H1 (cell line): ENCODE measurements around the gene DIPK1B. TPM values are rescaled to one million over a fixed set of nuclear protein-coding genes. Genes with fewer than 3 reads are reported as not detected.

ENCODE experiments used
- CTCF ChIA-PET: fragments of 300-600 bp; sonication (Branson Sonifier 250); formaldehyde crosslinking; loops from one replicate; lab custom pipeline; 2021; ENCODE audit not compliant: partially characterized antibody; lab: Charles Lee
- POLR2A ChIA-PET: fragments of 300-600 bp; sonication (Branson Sonifier 250); formaldehyde crosslinking; loops from one replicate; lab custom pipeline; 2021; ENCODE audit warnings: inconsistent platforms; ENCODE audit not compliant: partially characterized antibody; lab: Charles Lee
- DNase-seq, 2 experiments: peaks; one replicate each; pipeline versions ENCODE4 v3.0.0 to v3.0.0-alpha.2; 2010 to 2022; ENCODE audit warnings: low spot score in 2 of 2, low read depth in 1 of 2, mixed read lengths in 1 of 2
- FAIRE-seq: peaks from 2 replicates; lab custom pipeline; 2011; peaks lifted over from hg19 to GRCh38; lab: Jason Lieb, UNC
- H2AFZ ChIP-seq: 2 replicates; pipeline ENCODE4 v1.8.1; 2012; ENCODE audit warnings: low read length, inconsistent platforms
- H2AK5ac ChIP-seq: 2 replicates; pipeline ENCODE4 v1.6.1; 2013; ENCODE audit warnings: low read depth, low read length
- H2BK120ac ChIP-seq: replicated peaks from 2 replicates; pipeline ENCODE3; 2013; ENCODE audit warnings: low read depth, low read length, inconsistent platforms
- H2BK12ac ChIP-seq: 2 replicates; pipeline ENCODE4 v1.6.1; 2013; ENCODE audit warnings: low read depth, low read length
- H2BK15ac ChIP-seq: 2 replicates; pipeline ENCODE4 v1.6.1; 2013; ENCODE audit warnings: low read length
- H2BK20ac ChIP-seq: 2 replicates; pipeline ENCODE4 v1.6.1; 2013; ENCODE audit warnings: low read length
- H2BK5ac ChIP-seq: 2 replicates; pipeline ENCODE4 v1.6.1; 2013; ENCODE audit warnings: low read depth, low read length
- H3K14ac ChIP-seq: 2 replicates; pipeline ENCODE4 v1.6.1; 2013; ENCODE audit warnings: inconsistent platforms; ENCODE audit not compliant: insufficient read length
- H3K18ac ChIP-seq: 2 replicates; pipeline ENCODE4 v1.6.1; 2013; ENCODE audit warnings: low read length; ENCODE audit errors: extremely low read depth
- H3K23ac ChIP-seq: 2 replicates; pipeline ENCODE4 v1.6.1; 2013; ENCODE audit warnings: inconsistent platforms; ENCODE audit not compliant: insufficient read length
- H3K23me2 ChIP-seq: 2 replicates; pipeline ENCODE4 v1.6.1; 2013; ENCODE audit warnings: low read depth, low read length
- H3K27ac ChIP-seq: 2 replicates; pipeline ENCODE4 v1.6.1; 2011; ENCODE audit warnings: low read depth, low read length, inconsistent platforms
- H3K27me3 ChIP-seq, 4 experiments: replicated peaks in 1 of 4; 1 replicate in 1 of 4; 2 replicates in 3 of 4; pipeline versions ENCODE4 v1.6.1 to v1.8.1; 2011 to 2013; ENCODE audit warnings: low read length in 3 of 4, mild to moderate bottlenecking in 3 of 4, inconsistent platforms in 2 of 4, mixed read lengths in 2 of 4, moderate library complexity in 1 of 4; ENCODE audit not compliant: control insufficient read depth in 3 of 4, insufficient read depth in 3 of 4; ENCODE audit errors: extremely low read depth in 1 of 4
- H3K36me3 ChIP-seq, 4 experiments: 2 replicates each; pipeline versions ENCODE4 v1.6.1 to v1.8.1; 2011 to 2013; ENCODE audit warnings: mild to moderate bottlenecking in 4 of 4, low read length in 3 of 4, moderate library complexity in 2 of 4, control low read depth in 1 of 4, inconsistent platforms in 1 of 4; ENCODE audit not compliant: insufficient read depth in 4 of 4, control insufficient read depth in 2 of 4
- H3K4ac ChIP-seq: replicated peaks from 2 replicates; pipeline ENCODE3; 2013; ENCODE audit warnings: low read length, low read depth, mixed read lengths, inconsistent platforms; ENCODE audit not compliant: insufficient read length
- H3K4me1 ChIP-seq, 4 experiments: replicated peaks in 1 of 4; 1 replicate in 1 of 4; 2 replicates in 3 of 4; pipeline versions ENCODE4 v1.6.1 to v1.8.1; 2011 to 2013; ENCODE audit warnings: low read length in 3 of 4, inconsistent platforms in 2 of 4, mixed read lengths in 1 of 4; ENCODE audit not compliant: insufficient read depth in 4 of 4, control insufficient read depth in 3 of 4
- H3K4me2 ChIP-seq, 2 experiments: 2 replicates each; pipeline versions ENCODE4 v1.6.1 to v1.8.1; 2011 to 2013; ENCODE audit warnings: low read depth in 2 of 2, low read length in 2 of 2, control low read depth in 1 of 2, inconsistent platforms in 1 of 2, mild to moderate bottlenecking in 1 of 2; ENCODE audit not compliant: insufficient read depth in 1 of 2
- H3K4me3 ChIP-seq, 4 experiments: fragments of 200-600, 300-600 bp in 1 of 4; sonication (generic), shearing (Covaris generic), sonication (Bioruptor Twin) in 1 of 4; 2 replicates each; pipeline versions ENCODE4 v1.5.1 to v1.8.1; 2011 to 2016; ENCODE audit warnings: low read length in 4 of 4, low read depth in 3 of 4, control low read depth in 2 of 4, inconsistent platforms in 2 of 4, mild to moderate bottlenecking in 2 of 4, mixed read lengths in 1 of 4, moderate library complexity in 1 of 4; ENCODE audit not compliant: insufficient read depth in 2 of 4; ENCODE audit errors: extremely low read depth in 1 of 4
- H3K56ac ChIP-seq: replicated peaks from 2 replicates; pipeline ENCODE3; 2013; ENCODE audit warnings: low read depth, mild to moderate bottlenecking, mixed read lengths, low read length, inconsistent platforms; ENCODE audit not compliant: insufficient read length
- H3K79me1 ChIP-seq: 2 replicates; pipeline ENCODE4 v1.6.1; 2013; ENCODE audit warnings: low read depth, low read length, control low read depth
- H3K79me2 ChIP-seq, 2 experiments: 2 replicates each; pipeline versions ENCODE4 v1.6.1 to v1.8.1; 2012 to 2013; ENCODE audit warnings: low read length in 2 of 2, mild to moderate bottlenecking in 2 of 2, inconsistent platforms in 1 of 2; ENCODE audit not compliant: insufficient read depth in 2 of 2, control insufficient read depth in 1 of 2
- H3K9ac ChIP-seq, 4 experiments: replicated peaks in 1 of 4; 1 replicate in 1 of 4; 2 replicates in 3 of 4; pipeline versions ENCODE4 v1.6.1 to v1.8.1; 2011 to 2013; ENCODE audit warnings: low read depth in 3 of 4, low read length in 3 of 4, control low read depth in 2 of 4, mild to moderate bottlenecking in 2 of 4, moderate library complexity in 2 of 4, inconsistent platforms in 1 of 4; ENCODE audit errors: extremely low read depth in 1 of 4
- H3K9me3 ChIP-seq, 2 experiments: 2 replicates each; pipeline versions ENCODE4 v1.6.1 to v1.8.1; 2012 to 2013; ENCODE audit warnings: mild to moderate bottlenecking in 2 of 2, moderate library complexity in 2 of 2, control low read depth in 1 of 2, inconsistent platforms in 1 of 2, low read depth in 1 of 2, low read length in 1 of 2, mixed read lengths in 1 of 2; ENCODE audit not compliant: insufficient read depth in 2 of 2
- H4K20me1 ChIP-seq, 2 experiments: replicated peaks in 1 of 2; 2 replicates each; pipeline versions ENCODE3 to v1.8.1; 2011 to 2013; ENCODE audit warnings: inconsistent platforms in 2 of 2, low read length in 2 of 2, mild to moderate bottlenecking in 1 of 2; ENCODE audit not compliant: insufficient read depth in 2 of 2, control insufficient read depth in 1 of 2
- H4K5ac ChIP-seq: 2 replicates; pipeline ENCODE4 v1.6.1; 2013; ENCODE audit warnings: low read length, low read depth, mixed read lengths, inconsistent platforms; ENCODE audit not compliant: insufficient read length
- H4K8ac ChIP-seq: 2 replicates; pipeline ENCODE4 v1.8.0; 2013; ENCODE audit warnings: mild to moderate bottlenecking, moderate library complexity, low read length, inconsistent platforms; ENCODE audit not compliant: insufficient read depth; ENCODE audit errors: extremely low read depth
- H4K91ac ChIP-seq: replicated peaks from 2 replicates; pipeline ENCODE3; 2013; ENCODE audit warnings: low read length, mixed read lengths, inconsistent platforms; ENCODE audit not compliant: insufficient read length
- BACH1 ChIP-seq: IDR thresholded peaks from 2 replicates; pipeline ENCODE4 v1.6.1; 2012; ENCODE audit warnings: low read length, improper control_type of control experiment
- CREB1 ChIP-seq: IDR thresholded peaks from 2 replicates; pipeline ENCODE4 v1.6.1; 2012; ENCODE audit warnings: inconsistent platforms
- EP300 ChIP-seq, 2 experiments: IDR thresholded peaks; 1 replicate in 1 of 2; 2 replicates in 1 of 2; pipeline ENCODE4 v1.6.1; 2011 to 2012; ENCODE audit warnings: low read depth in 2 of 2, low read length in 2 of 2, mild to moderate bottlenecking in 2 of 2, borderline replicate concordance in 1 of 2, inconsistent platforms in 1 of 2, moderate library complexity in 1 of 2
- GABPA ChIP-seq: IDR thresholded peaks from 2 replicates; pipeline ENCODE4 v1.6.1; 2011; ENCODE audit warnings: mild to moderate bottlenecking, low read length, moderate library complexity, borderline replicate concordance; ENCODE audit not compliant: insufficient read depth
- KDM4A ChIP-seq: IDR thresholded peaks from one replicate; pipeline ENCODE4 v1.7.1; 2012; ENCODE audit warnings: low read depth, mild to moderate bottlenecking, moderate library complexity, low read length, inconsistent platforms; ENCODE audit not compliant: severe bottlenecking
- RBBP5 ChIP-seq: IDR thresholded peaks from 2 replicates; pipeline ENCODE4 v1.7.1; 2012; ENCODE audit warnings: low read depth, mild to moderate bottlenecking, inconsistent platforms, low read length, moderate library complexity, borderline replicate concordance
- SAP30 ChIP-seq: fragments of 300-600 bp; sonication (generic); IDR thresholded peaks from 2 replicates; pipeline ENCODE4 v1.7.1; 2012; ENCODE audit warnings: low read length, moderate library complexity, mild to moderate bottlenecking, inconsistent platforms; ENCODE audit not compliant: insufficient read depth, insufficient replicate concordance
- SIRT6 ChIP-seq: IDR thresholded peaks from one replicate; pipeline ENCODE4 v1.7.1; 2012; ENCODE audit warnings: low read length, inconsistent platforms
- SIX5 ChIP-seq: IDR thresholded peaks from 2 replicates; pipeline ENCODE4 v1.6.1; 2011; ENCODE audit warnings: mild to moderate bottlenecking, low read depth, low read length
- SP2 ChIP-seq: IDR thresholded peaks from 2 replicates; pipeline ENCODE4 v1.6.1; 2012; ENCODE audit warnings: mild to moderate bottlenecking, low read length, inconsistent platforms
- SUZ12 ChIP-seq: fragments of 200-600 bp; sonication (generic); IDR thresholded peaks from 2 replicates; pipeline ENCODE4 v1.6.1; 2012; ENCODE audit warnings: mild to moderate bottlenecking, inconsistent platforms, low read length, moderate library complexity, mixed read lengths
- WGBS, 2 experiments: shearing (Covaris generic) in 1 of 2; methylation state at CpG; one replicate each; pipeline versions ENCODE4 v1.1.6 to v1.1.7; 2013 to 2015; ENCODE audit warnings: low lambda C conversion rate in 2 of 2, mixed read lengths in 2 of 2, inconsistent platforms in 1 of 2, low coverage in 1 of 2, missing lambda C conversion rate in 1 of 2; ENCODE audit not compliant: insufficient replicate concordance in 2 of 2, insufficient coverage in 1 of 2, insufficient read length in 1 of 2; ENCODE audit errors: extremely low coverage in 1 of 2, missing lambda C conversion rate in 1 of 2; 5-methylcytosine and 5-hydroxymethylcytosine counted together
- polyA plus RNA-seq, 7 experiments: library from polyadenylated mRNA; depleted of rRNA in 3 of 7; stranded (reverse) in 5 of 7; unstranded in 2 of 7; fragments of >200 nt in 5 of 7; fragments of 200-250 nt in 2 of 7; gene quantifications; 1 replicate in 5 of 7; 2 replicates in 1 of 7; 4 replicates in 1 of 7; pipeline versions ENCODE4 v1.2.1 to v1.2.3, GENCODE V29; 2011 to 2013; ENCODE audit warnings: missing spikeins in 2 of 7, mixed read lengths in 2 of 7
- total RNA-seq: library from RNA; stranded (reverse); fragmentation: NEBNext Ultra II Directional; extraction: Animal tissue kit (Norgen Biotek cat#: 25700); gene quantifications from 2 replicates; pipeline ENCODE4 v1.2.1, GENCODE V29; 2021
- TF ChIP-seq, protein P1 (sequence below): IDR thresholded peaks from 2 replicates; pipeline ENCODE4 v1.6.1; 2012; ENCODE audit warnings: low read length, inconsistent platforms

DIPK1B gene
- total and polyA plus RNA-seq, 2 of the 8 experiments (the other 6 are each of a cell fraction or from before 2014, with no cell fraction given) = 32.3 to 64.8 TPM

GRCh38 chr9:136769710-136770191 is 57.4 kb downstream of the DIPK1B start:
- peak overlapping the region; percentile 19; the same call in 1 of the 2 replicates for H3K18ac ChIP-seq
- DNase-seq (peak in 1 of 2 experiments; percentile 88), FAIRE-seq (no peak)
- no peak overlapping the region for H3K23ac ChIP-seq
- H3K56ac ChIP-seq = no peak overlapping the region
- no peaks in the 10 kb centered on the region for H3K36me3 ChIP-seq
- H3K23me2 ChIP-seq = no peaks in the 10 kb centered on the region
- ChIA-PET POLR2A (interaction anchor here (1.8 kb wide), 1 partner anchor 42 kb away, joined by 10 read pairs; no protein-coding TSS in a partner anchor), CTCF (interaction anchor here (0.6 to 9.6 kb wide), 15 partner anchors 9 to 223 kb away, joined by 3 to 88 read pairs (median 5); partner anchors contain the start of genes LCN8 and TMEM141)
- H2AK5ac ChIP-seq = no peak overlapping the region
- H3K4me2 ChIP-seq = peak overlapping the region; percentile 1 to 67; a peak in 3 of 4 replicates
- no peak overlapping the region for H3K27ac ChIP-seq
- H3K4me3 ChIP-seq = peak overlapping the region in 2 of 4 experiments; percentile 20 to 56; a peak in 3 of 8 replicates
- no peak overlapping the region for H3K4ac ChIP-seq
- H3K14ac ChIP-seq = no peak overlapping the region
- H2BK12ac ChIP-seq = no peak overlapping the region
- WGBS, 2 experiments = 14% methylated on average over 7 of the region's 16 CpGs; no CpG with 5 or more reads in 1 of the 2 experiments
- no peak overlapping the region for H2AFZ ChIP-seq
- no peak overlapping the region; the same call in 1 of the 2 replicates for H4K8ac ChIP-seq
- H3K27me3 ChIP-seq = no peaks in the 10 kb centered on the region
- no peaks in the 10 kb centered on the region for H3K4me1 ChIP-seq
- no peaks in the 10 kb centered on the region for H4K20me1 ChIP-seq
- no peak overlapping the region for H2BK5ac ChIP-seq
- H4K91ac ChIP-seq = no peak overlapping the region
- peaks cover 0 to 7% of the 10 kb centered on the region in 2 experiments for H3K9me3 ChIP-seq
- H2BK120ac ChIP-seq = no peak overlapping the region
- H2BK20ac ChIP-seq = no peak overlapping the region
- H3K9ac ChIP-seq = no peak overlapping the region
- H3K79me1 ChIP-seq = no peaks in the 10 kb centered on the region
- H3K79me2 ChIP-seq = no peaks in the 10 kb centered on the region
- no peak overlapping the region for H2BK15ac ChIP-seq
- H4K5ac ChIP-seq = no peak overlapping the region
- TF ChIP-seq GABPA (peak; percentile 58; the same call in 1 of the 2 replicates), SIRT6 (no peak), BACH1 (no peak), SUZ12 (no peak), SP2 (no peak), KDM4A (no peak), SIX5 (no peak), CREB1 (no peak), RBBP5 (no peak), EP300 (IDR thresholded peaks at IDR 0.05; ENCODE audit: borderline replicate concordance in 1 of 2, low read depth in 2 of 2, low read length in 2 of 2) (no peak), SAP30 (no peak)
- TF ChIP-seq, protein P1, sequence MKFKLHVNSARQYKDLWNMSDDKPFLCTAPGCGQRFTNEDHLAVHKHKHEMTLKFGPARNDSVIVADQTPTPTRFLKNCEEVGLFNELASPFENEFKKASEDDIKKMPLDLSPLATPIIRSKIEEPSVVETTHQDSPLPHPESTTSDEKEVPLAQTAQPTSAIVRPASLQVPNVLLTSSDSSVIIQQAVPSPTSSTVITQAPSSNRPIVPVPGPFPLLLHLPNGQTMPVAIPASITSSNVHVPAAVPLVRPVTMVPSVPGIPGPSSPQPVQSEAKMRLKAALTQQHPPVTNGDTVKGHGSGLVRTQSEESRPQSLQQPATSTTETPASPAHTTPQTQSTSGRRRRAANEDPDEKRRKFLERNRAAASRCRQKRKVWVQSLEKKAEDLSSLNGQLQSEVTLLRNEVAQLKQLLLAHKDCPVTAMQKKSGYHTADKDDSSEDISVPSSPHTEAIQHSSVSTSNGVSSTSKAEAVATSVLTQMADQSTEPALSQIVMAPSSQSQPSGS = no peak
